ENCODE results near the gene RPL10A. TPM values are rescaled to one million over a fixed set of nuclear protein-coding genes. Genes with fewer than 3 reads are reported as not detected.

RPL10A gene
- total and polyA plus RNA-seq, 4 experiments from 2014 or later = 844 to 2,070 (median 1,531) TPM

DNA sequence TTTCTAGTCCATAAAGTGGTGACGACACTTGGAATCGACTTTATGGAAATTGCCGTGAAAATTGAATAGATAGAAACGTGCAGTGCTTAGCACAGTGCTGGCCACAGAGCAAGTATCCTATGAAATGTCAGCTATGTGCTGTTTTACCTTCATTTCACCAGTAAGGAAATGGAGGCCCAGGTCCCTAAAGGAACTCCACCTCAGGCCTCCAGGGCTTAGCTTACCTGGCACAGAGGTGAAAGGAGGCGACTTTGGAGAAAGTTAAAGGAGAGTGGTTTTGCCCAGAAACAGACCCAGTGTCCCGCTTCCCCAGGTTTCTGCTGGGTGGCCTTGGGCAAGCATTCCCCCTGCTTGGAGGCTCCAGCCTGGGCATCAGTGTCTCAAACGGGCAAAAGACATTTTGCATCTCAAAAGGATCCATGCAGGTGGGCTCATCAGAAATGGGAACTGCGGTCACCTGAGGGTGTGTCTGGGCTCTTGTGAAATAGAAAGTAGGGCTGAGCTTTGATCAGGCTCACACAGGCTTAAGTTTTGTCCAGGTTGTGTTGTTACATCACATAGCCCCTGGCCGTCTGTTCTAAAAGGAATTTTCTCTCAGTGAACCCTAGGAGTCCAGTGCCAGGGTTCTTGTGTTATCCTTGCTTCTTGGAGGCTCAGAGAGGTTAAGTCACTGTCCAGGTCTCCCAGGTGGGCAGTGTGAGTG, 51.3 kb downstream of the RPL10A start:
- no peaks in the 10 kb centered on the region for H3K36me3 ChIP-seq (ENCODE audit: insufficient read depth, low read length)
- no peaks in the 10 kb centered on the region for H3K9me3 Mint-ChIP-seq
- no peak overlapping the region for H3K27ac Mint-ChIP-seq
- no peak overlapping the region for H3K4me3 Mint-ChIP-seq
- CTCF ChIA-PET (ENCODE audit: partially characterized antibody) = interaction anchor here (0.6 to 7.0 kb wide), 4 partner anchors 32 to 490 kb away, joined by 3 to 150 read pairs (median 58); partner anchors contain the start of gene ARMC12
- no peaks in the 10 kb centered on the region for H3K27me3 ChIP-seq (ENCODE audit: insufficient read depth, low read length)
- H3K9me3 ChIP-seq (ENCODE audit: control insufficient read depth in 1 of 2, low read length in 2 of 2) = no peaks in the 10 kb centered on the region
- intact Hi-C loops (cut with micrococcal nuclease) = no loop called here
- H3K36me3 Mint-ChIP-seq = no peaks in the 10 kb centered on the region
- H3K27ac ChIP-seq (ENCODE audit: low read depth, low read length) = no peak overlapping the region
- POLR2A ChIA-PET (ENCODE audit: partially characterized antibody) = interaction anchor here (0.9 to 1.0 kb wide), 2 partner anchors 22 to 33 kb away, joined by 3 read pairs; no protein-coding TSS in a partner anchor
- DNase-seq = no peak
- peaks cover 9 to 25% (median 17%) of the 10 kb centered on the region in 4 donors for H3K4me1 Mint-ChIP-seq
- no peak overlapping the region for H3K4me3 ChIP-seq (ENCODE audit: low read length in 2 of 2)
- peaks cover 21% of the 10 kb centered on the region for H3K4me1 ChIP-seq (ENCODE audit: insufficient read depth, low read length)
- H3K27me3 Mint-ChIP-seq = no peaks in the 10 kb centered on the region

Small RNAs within 50 kb of the gene (microRNA-seq; reads per million reads assigned to microRNA genes)
- not detected for gene MIR7111 (ENCODE audit: borderline microRNAs expressed, borderline number of aligned reads, borderline replicate concordance)

Other genes with a start within 250 kb of the RPL10A start
- 100 to 1,000 TPM in 1 of 2 experiments, 10 to 100 TPM in 1; 97.5 to 106 TPM for gene ZNF76, start 208.7 kb upstream of the RPL10A start, total RNA-seq
- 10 to 100 TPM; 26.3 to 31.5 TPM for gene ZNF76, start 208.7 kb upstream of the RPL10A start, polyA plus RNA-seq
- 100 to 1,000 TPM; 231 to 236 TPM for gene DEF6, start 170.6 kb upstream of the RPL10A start, total RNA-seq
- gene DEF6, start 170.6 kb upstream of the RPL10A start, polyA plus RNA-seq = 100 to 1,000 TPM in 1 of 2 donors, 10 to 100 TPM in 1; 77.3 to 171 TPM
- gene PPARD, start 125.8 kb upstream of the RPL10A start, total RNA-seq = 10 to 100 TPM; 37.2 to 38.7 TPM
- 10 to 100 TPM in 1 of 2 donors, 1 to 10 TPM in 1; 2.6 to 10.7 TPM for gene PPARD, start 125.8 kb upstream of the RPL10A start, polyA plus RNA-seq
- 1 to 10 TPM; 8.9 to 9.0 TPM for gene FANCE, start 16.1 kb upstream of the RPL10A start, total RNA-seq
- 1 to 10 TPM; 5.4 to 7.0 TPM for gene FANCE, start 16.1 kb upstream of the RPL10A start, polyA plus RNA-seq
- under 1 TPM in 1 of 2 experiments, not detected in 1; 0.20 TPM for gene TEAD3, start 28.7 kb downstream of the RPL10A start, total RNA-seq
- under 1 TPM in 1 of 2 donors, not detected in 1; 0.08 TPM for gene TEAD3, start 28.7 kb downstream of the RPL10A start, polyA plus RNA-seq
- gene TULP1, start 44.5 kb downstream of the RPL10A start, total RNA-seq = not detected
- gene TULP1, start 44.5 kb downstream of the RPL10A start, polyA plus RNA-seq = not detected
- 10 to 100 TPM; 72.9 to 74.2 TPM for gene FKBP5, start 220.5 kb downstream of the RPL10A start, total RNA-seq
- gene FKBP5, start 220.5 kb downstream of the RPL10A start, polyA plus RNA-seq = 100 to 1,000 TPM in 1 of 2 donors, 10 to 100 TPM in 1; 94.2 to 233 TPM